Upper lobe of left lung (tissue), 4 donors: Measurements from ENCODE around the gene SRRM3.

ENCODE experiments used
- CTCF ChIP-seq, 6 experiments: fragments of 450-650 bp in 4 of 6; fragments of 200-600 bp in 2 of 6; sonication (generic) in 2 of 6; IDR thresholded peaks; one replicate each; pipeline ENCODE4 v1.5.1; 2016 to 2019; ENCODE audit warnings: antibody characterized with exemption in 6 of 6
- EP300 ChIP-seq, 4 donors: sonication (generic); formaldehyde crosslinking; IDR thresholded peaks; one replicate each; pipeline ENCODE4 v1.5.1; 2017; ENCODE audit warnings: antibody characterized with exemption in 4 of 4, control low read depth in 2 of 4
- POLR2A ChIP-seq, 4 donors: fragments of 450-650 bp; IDR thresholded peaks; one replicate each; pipeline ENCODE4 v1.5.1; 2016 to 2017; ENCODE audit warnings: antibody characterized with exemption in 4 of 4, mild to moderate bottlenecking in 2 of 4
- POLR2AphosphoS5 ChIP-seq, 2 donors: sonication (generic); formaldehyde crosslinking; IDR thresholded peaks; one replicate each; pipeline ENCODE4 v1.5.1; 2017; ENCODE audit warnings: antibody characterized with exemption in 2 of 2

DNA sequence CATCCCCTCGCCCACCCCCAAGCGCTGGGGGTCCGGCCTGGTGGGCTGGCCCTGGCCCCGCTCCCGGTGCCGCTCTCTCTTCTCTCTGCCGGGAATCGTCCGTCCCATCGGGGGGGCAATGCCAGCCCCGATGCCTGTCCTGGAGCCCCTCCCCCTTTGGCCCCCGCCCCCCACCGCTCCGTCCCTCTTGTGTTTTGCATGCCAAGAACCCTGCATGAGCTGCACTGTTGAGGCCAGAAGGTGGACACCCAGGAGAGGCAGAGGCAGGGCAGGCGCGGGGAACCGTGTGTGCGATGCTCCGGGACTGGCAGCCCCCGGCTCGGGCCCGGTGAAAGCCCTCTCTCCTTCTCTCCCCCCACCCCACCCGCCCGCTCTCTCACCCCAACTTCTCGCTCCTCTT is 78.7 kb downstream of the SRRM3 start:
- no peak for TF ChIP-seq CTCF (IDR thresholded peaks at IDR 0.05)
- TF ChIP-seq EP300 (IDR thresholded peaks at IDR 0.05): no peak
- TF ChIP-seq POLR2AphosphoS5 (IDR thresholded peaks at IDR 0.05): no peak
- no peak for TF ChIP-seq POLR2A (IDR thresholded peaks at IDR 0.05)
